ENCODE measurements around the gene PEAK1.

Gene PEAK1

DNA sequence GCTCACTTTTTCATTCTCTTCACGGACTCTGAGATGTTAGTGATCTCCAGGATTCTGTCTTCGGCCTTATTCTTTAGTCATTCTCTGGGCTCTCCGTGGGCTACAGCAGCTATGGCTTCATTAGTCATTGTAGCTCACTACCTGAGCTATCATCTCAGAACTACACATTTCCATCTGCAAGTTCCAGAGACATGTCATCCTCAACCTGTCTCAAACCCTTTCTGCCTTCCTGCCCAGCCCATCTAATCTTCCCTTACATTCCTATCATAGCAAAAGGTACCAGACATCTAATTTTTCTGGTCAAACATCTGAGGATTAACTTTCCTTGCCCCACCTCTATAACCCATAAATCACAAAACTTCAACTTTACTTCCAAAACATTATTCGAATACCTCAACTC, 362.2 kb downstream of the PEAK1 start:
- peak; percentile 8 for DNase-seq (ENCODE audit: low read depth)

DNA sequence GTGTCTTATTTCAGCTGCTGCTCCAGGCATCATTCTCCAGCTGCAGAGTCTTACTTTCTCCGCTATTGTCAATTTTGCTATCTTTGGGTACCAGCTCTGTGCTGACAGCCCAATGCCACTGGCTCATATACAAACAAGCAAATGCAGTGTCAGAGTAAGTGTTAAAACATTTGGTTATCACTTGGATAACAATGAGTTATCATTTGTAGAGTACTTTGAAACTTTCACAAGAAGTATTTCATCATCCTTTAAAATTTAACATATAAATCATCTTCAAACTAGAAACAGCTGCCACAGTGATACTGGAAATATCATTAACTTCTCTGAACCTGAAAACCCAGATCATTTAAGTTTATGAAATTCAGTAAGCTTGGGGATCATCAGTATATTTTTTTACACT, 362.8 kb downstream of the PEAK1 start:
- no peak for DNase-seq (ENCODE audit: low read depth)

- DNase-seq (ENCODE audit: low read depth): no peak
Measured at GRCh38 chr15:77053709-77054108, 366.2 kb downstream of the PEAK1 start.

DNA sequence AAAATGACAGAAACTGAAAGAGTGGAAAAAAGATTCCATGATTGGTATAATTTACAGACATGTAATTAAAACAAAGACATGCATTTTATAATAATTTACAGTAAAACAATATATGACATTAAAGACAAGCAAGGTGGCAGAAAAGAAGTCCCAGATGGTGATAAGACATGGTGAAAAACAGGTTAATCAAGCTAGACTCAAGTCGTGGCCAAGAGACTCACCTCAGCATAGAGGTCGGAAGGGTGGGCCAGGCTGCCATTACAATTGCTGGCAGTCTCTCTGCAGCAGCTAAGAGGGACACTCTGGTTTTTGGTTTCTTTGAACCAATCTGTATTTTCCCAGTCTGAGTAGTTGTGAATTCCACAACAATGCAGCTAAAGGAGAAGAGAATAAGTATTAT, 367.3 kb downstream of the PEAK1 start:
- DNase-seq (ENCODE audit: low read depth): no peak

Measured in ELR (cell line).